GM20000 (cell line): Measurements from ENCODE around the gene B3GNT7.

Experiments used
- DNase-seq: peaks from one replicate; pipeline ENCODE4 v3.0.0; 2012; ENCODE audit warnings: low spot score
- TF ChIP-seq, protein P1 (sequence below): IDR thresholded peaks from 2 replicates; pipeline ENCODE4 v1.5.1; 2012; ENCODE audit warnings: mild to moderate bottlenecking, control low read depth; ENCODE audit errors: extremely low read depth, missing control alignments

The B3GNT7 gene

DNA sequence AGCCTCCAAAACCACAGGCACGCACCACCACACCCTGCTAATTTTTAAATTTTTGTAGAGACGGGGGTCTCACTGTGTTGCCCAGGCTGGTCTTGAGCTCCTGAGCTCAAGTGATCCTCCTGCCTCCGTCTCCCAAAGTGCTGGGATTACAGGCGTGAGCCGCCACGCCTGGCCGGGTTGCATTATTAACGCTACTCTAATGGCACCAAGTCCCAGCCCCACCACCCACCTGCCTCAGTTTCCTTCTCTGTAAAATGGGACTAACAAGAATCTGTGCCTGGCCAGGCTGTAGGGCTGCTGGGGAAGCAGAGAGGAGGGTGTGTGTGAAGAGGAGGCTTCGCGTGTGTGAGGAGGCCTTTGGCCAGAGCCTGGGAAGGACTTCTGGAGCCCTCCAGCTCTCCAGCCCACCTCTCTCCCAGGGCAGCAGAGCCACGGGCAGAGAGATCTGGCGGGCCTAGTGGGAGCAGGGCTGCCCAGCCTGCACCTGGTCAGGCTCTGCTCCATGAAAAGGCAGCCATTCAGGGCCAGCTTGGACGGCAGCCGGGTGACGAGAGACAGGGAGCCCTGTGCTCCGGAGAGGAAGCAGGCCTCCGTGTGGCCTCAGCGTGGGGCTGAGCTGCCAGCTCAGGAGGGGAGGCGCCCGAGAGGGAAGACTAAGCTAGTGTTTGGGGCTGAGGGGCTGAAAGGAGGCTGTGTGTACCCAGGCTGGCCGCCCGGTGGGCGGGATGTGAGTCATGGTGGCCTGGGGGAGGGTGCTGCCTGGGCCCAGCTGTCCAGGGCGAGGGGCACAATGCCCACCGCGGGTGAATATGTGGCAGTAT is 7.4 kb upstream of the B3GNT7 start:
- no peak for DNase-seq
- TF ChIP-seq, protein P1, sequence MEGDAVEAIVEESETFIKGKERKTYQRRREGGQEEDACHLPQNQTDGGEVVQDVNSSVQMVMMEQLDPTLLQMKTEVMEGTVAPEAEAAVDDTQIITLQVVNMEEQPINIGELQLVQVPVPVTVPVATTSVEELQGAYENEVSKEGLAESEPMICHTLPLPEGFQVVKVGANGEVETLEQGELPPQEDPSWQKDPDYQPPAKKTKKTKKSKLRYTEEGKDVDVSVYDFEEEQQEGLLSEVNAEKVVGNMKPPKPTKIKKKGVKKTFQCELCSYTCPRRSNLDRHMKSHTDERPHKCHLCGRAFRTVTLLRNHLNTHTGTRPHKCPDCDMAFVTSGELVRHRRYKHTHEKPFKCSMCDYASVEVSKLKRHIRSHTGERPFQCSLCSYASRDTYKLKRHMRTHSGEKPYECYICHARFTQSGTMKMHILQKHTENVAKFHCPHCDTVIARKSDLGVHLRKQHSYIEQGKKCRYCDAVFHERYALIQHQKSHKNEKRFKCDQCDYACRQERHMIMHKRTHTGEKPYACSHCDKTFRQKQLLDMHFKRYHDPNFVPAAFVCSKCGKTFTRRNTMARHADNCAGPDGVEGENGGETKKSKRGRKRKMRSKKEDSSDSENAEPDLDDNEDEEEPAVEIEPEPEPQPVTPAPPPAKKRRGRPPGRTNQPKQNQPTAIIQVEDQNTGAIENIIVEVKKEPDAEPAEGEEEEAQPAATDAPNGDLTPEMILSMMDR = no peak

DNA sequence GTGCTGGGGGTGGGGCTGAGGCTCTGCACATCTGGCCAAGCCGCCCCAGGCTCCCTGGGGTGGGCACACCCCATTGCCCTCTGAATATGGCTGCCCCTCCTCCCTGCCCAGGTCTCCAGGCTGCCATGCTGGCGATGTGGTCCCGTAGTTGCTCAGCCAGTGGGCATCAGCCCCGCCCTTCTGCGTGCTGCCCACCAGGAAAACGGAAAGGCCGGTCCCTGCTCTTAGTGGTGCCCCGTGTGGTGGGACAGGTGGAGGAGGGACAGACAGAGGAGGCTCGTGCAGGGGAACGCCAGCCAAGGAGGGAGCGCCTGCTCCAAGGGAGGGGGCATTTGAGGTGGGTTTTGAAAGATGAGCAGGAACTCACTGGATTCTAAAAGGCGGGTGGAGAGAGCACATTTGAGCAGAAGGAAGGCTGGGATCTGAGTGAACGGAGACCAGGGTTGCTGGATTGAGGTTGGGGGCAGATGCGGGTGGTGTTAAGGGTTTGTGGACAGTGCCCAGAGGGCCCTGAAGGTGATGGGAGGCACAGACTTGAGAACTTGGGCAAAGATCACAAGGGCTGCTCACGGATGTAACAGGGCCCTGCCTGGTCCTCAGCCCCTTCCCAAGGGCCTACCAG is 6.7 kb upstream of the B3GNT7 start:
- TF ChIP-seq, protein P1 = no peak
- DNase-seq = no peak

DNA sequence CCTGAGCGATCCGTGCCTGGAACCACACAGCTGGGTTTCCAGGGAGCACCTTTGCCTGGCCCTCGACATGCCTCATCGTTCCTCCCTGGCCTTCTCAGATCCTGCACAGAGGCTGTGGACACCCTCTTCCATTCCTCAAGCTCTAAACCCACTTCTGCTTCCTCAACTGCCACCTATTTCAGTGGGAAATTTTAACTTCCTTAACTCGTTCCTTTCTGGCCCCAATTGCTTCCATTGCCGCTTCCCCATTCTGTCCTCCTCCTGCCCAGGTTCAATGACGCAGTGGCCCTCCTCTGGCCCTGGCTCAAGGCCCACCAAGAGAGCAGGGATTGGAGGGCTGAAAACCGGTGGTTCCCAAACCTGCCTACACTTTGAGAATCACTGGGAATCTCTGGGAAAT is 4.8 kb upstream of the B3GNT7 start:
- DNase-seq = no peak
- TF ChIP-seq, protein P1 = no peak

DNA sequence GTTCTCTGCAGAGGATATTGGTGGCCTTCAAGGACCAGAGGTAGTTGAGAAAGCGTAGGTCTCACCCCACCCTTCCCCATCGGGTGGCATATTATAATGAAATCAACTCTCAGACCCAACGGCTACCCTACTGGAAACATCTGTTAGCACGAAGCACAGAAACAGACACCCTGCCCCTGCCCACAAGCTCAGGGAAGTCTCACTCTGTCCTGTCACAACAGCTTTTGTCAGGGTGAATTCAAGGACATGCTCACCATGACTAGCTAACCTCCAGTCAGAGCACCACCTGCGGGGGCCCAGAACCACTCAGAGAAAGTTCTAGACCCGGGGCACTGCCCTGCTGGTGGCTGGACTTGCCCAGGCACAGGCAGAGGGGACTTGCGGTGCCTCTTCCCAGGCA is 3.5 kb upstream of the B3GNT7 start:
- TF ChIP-seq, protein P1 = no peak
- DNase-seq = peak; percentile 59

DNA sequence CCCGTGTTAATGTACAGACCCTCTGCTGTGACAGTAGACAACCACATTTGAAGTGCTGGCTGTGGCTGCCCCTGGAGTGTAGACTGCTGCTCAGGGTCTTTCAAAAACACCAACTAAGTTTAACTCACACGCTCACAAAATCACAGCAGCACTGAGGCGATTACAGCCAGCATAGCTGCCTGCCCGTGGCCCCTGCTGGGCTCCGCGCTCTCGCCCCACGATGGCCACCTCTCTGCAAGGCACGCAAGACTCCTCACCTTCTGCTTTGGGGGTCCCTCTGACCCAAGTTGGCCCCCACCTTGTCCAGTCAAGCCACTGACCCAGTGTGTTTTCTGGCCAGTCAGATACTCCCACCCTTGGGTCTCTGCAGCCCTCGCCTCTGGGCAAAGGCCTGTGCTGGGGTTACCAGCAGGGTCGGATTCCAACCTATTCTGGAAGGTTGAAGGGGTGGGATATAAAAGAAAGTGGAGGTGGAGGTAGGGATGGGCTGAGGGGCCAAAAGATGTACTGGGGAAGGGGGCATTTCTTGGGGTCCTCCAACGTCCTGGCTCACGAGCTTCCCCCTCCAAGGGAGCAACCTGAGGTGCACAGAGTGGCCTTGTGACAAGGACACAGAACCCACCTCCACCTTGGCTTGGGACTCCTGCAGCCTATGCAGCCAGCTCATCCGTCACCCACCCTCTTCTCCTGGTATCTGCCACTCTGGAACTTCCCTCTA is 2.9 kb upstream of the B3GNT7 start:
- TF ChIP-seq, protein P1 = no peak
- DNase-seq = no peak

DNA sequence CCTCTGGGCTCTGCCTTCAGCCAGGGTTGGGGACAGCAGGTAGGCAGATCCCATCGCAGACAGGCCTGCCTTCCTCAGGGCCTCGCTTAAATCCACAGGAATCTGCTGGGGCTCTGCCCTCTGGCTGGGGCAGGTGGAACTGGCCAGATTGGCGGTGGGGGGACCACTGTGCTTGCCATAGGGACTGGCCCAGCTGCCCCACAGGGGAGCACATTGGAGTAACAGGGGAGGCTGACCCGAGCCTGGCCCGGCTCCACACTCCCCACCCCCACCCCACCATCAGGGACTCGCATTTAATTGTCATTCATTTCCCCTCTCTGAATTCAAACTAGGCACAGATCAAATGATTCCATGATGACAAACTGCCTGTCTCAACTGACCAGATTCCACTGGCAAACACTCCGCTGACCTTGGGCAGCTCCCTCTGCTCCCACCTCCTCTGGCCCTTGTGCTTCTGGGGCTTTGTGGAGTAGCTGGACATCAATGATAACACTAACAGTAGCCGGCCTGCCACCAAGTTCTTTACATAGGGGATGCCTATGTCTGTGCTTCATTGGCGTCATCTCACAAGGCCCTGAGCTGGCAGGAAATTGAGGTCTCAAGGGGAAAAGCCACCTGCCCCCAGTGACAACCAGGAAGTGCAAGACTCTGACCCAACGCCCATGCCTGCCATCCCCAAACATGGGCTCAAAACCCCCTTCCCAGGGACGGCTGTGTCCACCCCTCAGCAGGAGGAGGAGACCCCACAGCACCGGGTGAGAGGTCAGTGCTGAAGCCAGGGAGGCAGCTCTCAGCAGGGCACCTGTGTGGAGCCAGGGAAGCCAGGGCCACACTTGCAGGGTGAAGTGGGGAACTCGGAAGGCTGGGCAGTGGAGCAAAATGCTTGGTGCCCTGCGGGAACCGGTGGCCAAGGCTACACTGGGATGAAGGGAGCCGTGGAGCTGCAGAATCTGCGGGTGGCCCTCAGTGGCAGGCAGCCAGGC is 2.1 kb upstream of the B3GNT7 start:
- TF ChIP-seq, protein P1 = no peak
- DNase-seq = peak; percentile 85
